HEK293T (cell line): ENCODE measurements around the gene MPND.

Experiments
- CTCF ChIA-PET: fragments of 350-600 bp; formaldehyde crosslinking; extraction: SDS; loops from one replicate; lab custom pipeline; 2021; ENCODE audit warnings: antibody characterized with exemption, inconsistent platforms; lab: Yijun Ruan, JAX
- POLR2A ChIA-PET: fragments of 350-600 bp; formaldehyde crosslinking; extraction: SDS; loops from one replicate; lab custom pipeline; 2020; ENCODE audit warnings: antibody characterized with exemption, inconsistent platforms; lab: Yijun Ruan, JAX
- DNase-seq: peaks from one replicate; pipeline ENCODE4 v3.0.0; 2012; ENCODE audit warnings: mixed read lengths; ENCODE audit errors: extremely low spot score
- ARNT ChIP-seq: fragments of 450-650 bp; IDR thresholded peaks from 2 replicates; pipeline ENCODE4 v1.6.1; 2017; ENCODE audit warnings: mild to moderate bottlenecking
- BHLHE40 ChIP-seq: fragments of 450-650 bp; IDR thresholded peaks from 2 replicates; pipeline ENCODE4 v1.6.1; 2016; ENCODE audit warnings: mild to moderate bottlenecking, moderate library complexity, borderline replicate concordance
- CTBP1 ChIP-seq: fragments of 450-650 bp; IDR thresholded peaks from 2 replicates; pipeline ENCODE4 v1.6.1; 2016; ENCODE audit warnings: borderline replicate concordance
- ELF4 ChIP-seq: fragments of 450-650 bp; IDR thresholded peaks from 2 replicates; pipeline ENCODE4 v1.6.1; 2017; ENCODE audit warnings: antibody characterized with exemption
- FOXA1 ChIP-seq: fragments of 450-650 bp; IDR thresholded peaks from 2 replicates; pipeline ENCODE4 v1.6.1; 2016; ENCODE audit warnings: mild to moderate bottlenecking
- FOXK2 ChIP-seq: fragments of 450-650 bp; IDR thresholded peaks from 2 replicates; pipeline ENCODE4 v1.6.1; 2016; ENCODE audit warnings: mild to moderate bottlenecking
- FOXM1 ChIP-seq: fragments of 450-650 bp; IDR thresholded peaks from 2 replicates; pipeline ENCODE4 v1.6.1; 2017; ENCODE audit warnings: mild to moderate bottlenecking, borderline replicate concordance
- HDGF ChIP-seq: fragments of 450-650 bp; IDR thresholded peaks from 2 replicates; pipeline ENCODE4 v1.6.1; 2017; ENCODE audit warnings: antibody characterized with exemption, borderline replicate concordance
- L3MBTL2 ChIP-seq: fragments of 450-650 bp; conservative IDR thresholded peaks from 2 replicates; pipeline ENCODE4 v1.6.1; 2016; ENCODE audit warnings: mild to moderate bottlenecking
- LEF1 ChIP-seq: fragments of 450-650 bp; IDR thresholded peaks from 2 replicates; pipeline ENCODE4 v1.6.1; 2017; ENCODE audit warnings: mild to moderate bottlenecking, borderline replicate concordance
- NFRKB ChIP-seq: fragments of 450-650 bp; IDR thresholded peaks from 2 replicates; pipeline ENCODE4 v1.6.1; 2016; ENCODE audit warnings: mild to moderate bottlenecking, moderate library complexity
- SP1 ChIP-seq: fragments of 450-650 bp; IDR thresholded peaks from 2 replicates; pipeline ENCODE4 v1.6.1; 2017
- SUZ12 ChIP-seq: fragments of 450-650 bp; IDR thresholded peaks from 2 replicates; pipeline ENCODE4 v1.6.1; 2016; ENCODE audit warnings: mild to moderate bottlenecking
- TARDBP ChIP-seq: fragments of 450-650 bp; IDR thresholded peaks from 2 replicates; pipeline ENCODE4 v1.6.1; 2016
- ZNF384 ChIP-seq: fragments of 450-650 bp; IDR thresholded peaks from 2 replicates; pipeline ENCODE4 v1.6.1; 2016
- TF ChIP-seq, protein P1 (sequence below): fragments of 450-650 bp; IDR thresholded peaks from 2 replicates; pipeline ENCODE4 v1.6.1; 2016

Gene MPND

DNA sequence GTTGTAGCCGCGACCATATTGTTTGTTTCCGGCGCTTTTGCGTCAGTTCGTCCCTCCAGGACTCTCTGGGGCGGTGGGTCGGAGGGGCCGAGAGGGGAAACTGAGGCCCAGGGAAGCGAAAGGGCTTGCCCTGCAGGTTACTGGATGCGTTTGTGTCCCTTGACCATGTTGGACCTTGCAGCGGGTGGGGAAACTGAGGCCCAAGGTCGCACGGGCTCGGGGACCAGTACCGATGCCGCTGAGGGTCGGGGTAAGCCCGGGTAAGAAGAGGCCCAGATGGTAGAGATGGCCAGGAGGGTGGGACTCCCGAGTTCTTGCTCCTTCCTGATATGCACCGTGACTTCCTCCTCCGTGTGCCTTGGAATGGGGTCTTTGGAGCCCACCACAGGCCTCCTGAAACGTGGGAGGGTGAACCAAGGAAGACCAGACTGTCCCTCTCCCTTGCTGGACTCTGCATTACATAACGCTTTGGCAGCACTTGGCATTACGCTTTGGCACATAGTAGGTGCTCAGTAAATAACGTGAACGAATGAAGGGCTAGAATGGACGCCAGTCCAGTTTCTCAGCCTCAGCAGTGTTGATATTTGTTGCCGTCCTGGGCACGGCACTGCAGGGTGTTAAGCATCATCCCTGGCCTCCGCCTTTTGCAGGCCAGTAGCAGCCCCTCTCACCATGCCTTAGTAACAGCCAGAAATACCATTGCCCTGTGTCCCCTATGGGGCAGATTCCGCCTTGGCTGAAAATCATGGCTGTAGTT is 59.8 kb downstream of the MPND start:
- POLR2A ChIA-PET, result interaction anchor here (1.3 to 1.9 kb wide), 2 partner anchors 11 to 135 kb away, joined by 5 to 6 read pairs; no protein-coding TSS in a partner anchor
- TF ChIP-seq SP1 (no peak), SUZ12 (no peak), HDGF (no peak), ZNF384 (no peak), L3MBTL2 (no peak; the same call in 1 of the 2 replicates), FOXA1 (no peak), BHLHE40 (no peak), NFRKB (no peak), LEF1 (no peak), ELF4 (no peak), ARNT (no peak), TARDBP (no peak), CTBP1 (no peak), FOXM1 (no peak), FOXK2 (no peak)
- TF ChIP-seq, protein P1, sequence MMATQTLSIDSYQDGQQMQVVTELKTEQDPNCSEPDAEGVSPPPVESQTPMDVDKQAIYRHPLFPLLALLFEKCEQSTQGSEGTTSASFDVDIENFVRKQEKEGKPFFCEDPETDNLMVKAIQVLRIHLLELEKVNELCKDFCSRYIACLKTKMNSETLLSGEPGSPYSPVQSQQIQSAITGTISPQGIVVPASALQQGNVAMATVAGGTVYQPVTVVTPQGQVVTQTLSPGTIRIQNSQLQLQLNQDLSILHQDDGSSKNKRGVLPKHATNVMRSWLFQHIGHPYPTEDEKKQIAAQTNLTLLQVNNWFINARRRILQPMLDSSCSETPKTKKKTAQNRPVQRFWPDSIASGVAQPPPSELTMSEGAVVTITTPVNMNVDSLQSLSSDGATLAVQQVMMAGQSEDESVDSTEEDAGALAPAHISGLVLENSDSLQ, result no peak
- DNase-seq, result no peak
- CTCF ChIA-PET, result no interaction called here

DNA sequence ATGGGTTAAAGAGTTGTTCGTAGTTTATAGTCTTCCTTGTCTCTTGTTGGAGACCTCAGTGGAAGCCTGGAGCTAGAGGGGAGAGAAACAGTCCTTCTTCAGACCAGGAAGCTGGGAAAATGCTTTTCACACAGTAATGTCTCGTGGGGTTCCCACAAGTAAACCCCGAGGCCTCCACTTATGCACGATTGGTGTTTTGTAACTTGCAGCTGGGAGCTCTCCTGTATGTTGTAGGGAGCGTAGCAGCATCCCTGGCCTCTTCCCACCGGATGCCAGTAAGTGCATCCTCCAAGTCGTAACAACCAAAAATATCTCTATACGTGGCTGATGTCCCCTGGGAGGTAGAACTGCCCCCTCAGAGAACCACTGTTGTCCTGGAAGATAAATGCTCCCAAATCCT is 62.6 kb downstream of the MPND start:
- CTCF ChIA-PET, result no interaction called here
- TF ChIP-seq ARNT (no peak), L3MBTL2 (no peak), ELF4 (no peak), SP1 (no peak), ZNF384 (no peak), TARDBP (no peak), HDGF (no peak), NFRKB (no peak), FOXM1 (no peak), FOXA1 (no peak)
- POLR2A ChIA-PET, result no interaction called here
- DNase-seq, result no peak

DNA sequence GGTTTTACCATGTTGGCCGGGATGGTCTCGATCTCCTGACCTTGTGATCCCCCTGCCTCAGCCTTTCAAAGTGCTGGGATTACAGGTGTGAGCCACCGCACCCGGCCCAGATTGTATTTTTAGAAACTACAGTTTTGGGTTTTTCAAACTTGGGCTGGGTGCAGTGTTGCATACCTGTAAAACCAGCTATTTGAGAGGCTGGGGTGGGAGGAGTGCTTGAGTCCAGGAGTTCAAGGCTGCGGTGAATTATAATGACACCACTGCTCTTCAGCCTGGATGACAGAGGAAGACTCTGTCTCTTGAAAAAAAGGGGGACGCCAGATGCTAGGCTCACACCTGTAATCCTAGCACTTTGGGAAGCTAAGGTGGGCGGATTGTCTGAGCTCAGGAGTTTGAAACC is 63.3 kb downstream of the MPND start:
- DNase-seq, result no peak
- CTCF ChIA-PET, result no interaction called here
- POLR2A ChIA-PET, result no interaction called here
- no peak for TF ChIP-seq ELF4
- no peak for TF ChIP-seq ARNT
- no peak for TF ChIP-seq SUZ12
- TF ChIP-seq HDGF, result no peak
- TF ChIP-seq ZNF384, result no peak
- TF ChIP-seq TARDBP, result no peak
- no peak for TF ChIP-seq BHLHE40
- TF ChIP-seq FOXA1, result no peak
- TF ChIP-seq CTBP1, result no peak
- no peak for TF ChIP-seq SP1
- no peak for TF ChIP-seq L3MBTL2
- TF ChIP-seq FOXK2, result no peak
- TF ChIP-seq, protein P1, result no peak
- TF ChIP-seq NFRKB, result no peak
- TF ChIP-seq FOXM1, result no peak
- no peak for TF ChIP-seq LEF1

DNA sequence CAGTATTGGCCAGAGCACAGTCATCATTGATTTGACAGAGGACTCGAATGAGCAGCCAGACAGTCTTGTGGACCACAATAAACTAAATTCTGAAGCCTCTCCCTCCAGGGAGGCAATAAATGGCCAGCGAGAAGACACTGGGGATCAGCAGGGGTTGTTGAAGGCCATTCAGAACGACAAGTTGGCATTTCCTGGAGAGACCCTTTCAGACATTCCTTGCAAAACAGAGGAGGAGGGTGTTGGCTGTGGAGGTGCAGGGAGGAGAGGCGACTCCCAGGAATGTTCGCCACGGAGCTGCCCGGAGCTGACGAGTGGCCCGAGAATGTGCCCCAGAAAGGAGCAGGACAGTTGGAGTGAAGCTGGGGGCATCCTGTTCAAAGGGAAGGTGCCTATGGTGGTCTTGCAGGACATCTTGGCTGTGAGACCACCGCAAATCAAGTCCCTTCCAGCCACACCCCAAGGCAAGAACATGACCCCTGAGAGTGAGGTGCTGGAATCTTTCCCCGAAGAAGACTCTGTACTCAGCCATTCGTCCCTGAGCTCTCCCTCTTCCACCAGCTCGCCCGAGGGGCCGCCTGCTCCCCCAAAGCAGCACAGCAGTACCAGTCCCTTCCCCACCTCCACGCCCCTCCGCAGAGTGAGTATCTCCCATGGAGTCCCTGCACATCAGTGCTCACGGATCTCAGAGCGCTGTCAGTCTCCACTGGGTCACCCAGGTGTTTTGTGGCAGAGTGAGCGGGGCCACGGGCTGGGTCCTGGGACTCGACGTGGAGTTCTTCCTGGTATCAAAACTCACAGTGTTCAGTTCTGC is 66.0 kb downstream of the MPND start:
- TF ChIP-seq HDGF, result no peak
- TF ChIP-seq SP1, result no peak
- TF ChIP-seq L3MBTL2, result no peak
- no peak for TF ChIP-seq CTBP1
- TF ChIP-seq FOXK2, result no peak
- TF ChIP-seq LEF1, result no peak
- TF ChIP-seq FOXA1, result no peak
- TF ChIP-seq TARDBP, result no peak
- TF ChIP-seq SUZ12, result no peak
- no peak for TF ChIP-seq BHLHE40
- TF ChIP-seq, protein P1, result no peak
- no peak for TF ChIP-seq ZNF384
- POLR2A ChIA-PET, result no interaction called here
- no peak for DNase-seq
- CTCF ChIA-PET, result no interaction called here
